HFF-Myc (cell line): ENCODE results near the gene NCKAP5.

Experiments used
- DNase-seq: peaks from one replicate; pipeline ENCODE4 v3.0.0-alpha.2; 2011; ENCODE audit warnings: low read depth; ENCODE audit errors: extremely low read depth
- H3K4me3 ChIP-seq: replicated peaks from 2 replicates; pipeline ENCODE4 v1.5.1; 2011; ENCODE audit warnings: low read depth, mild to moderate bottlenecking, control low read depth, low read length
- CTCF ChIP-seq: IDR thresholded peaks from 2 replicates; pipeline ENCODE4 v1.5.1; 2012; ENCODE audit warnings: mild to moderate bottlenecking, low read depth, low read length, control low read depth; ENCODE audit errors: missing control alignments

Gene NCKAP5

GRCh38 chr2:132646540-132647108, 921.6 kb downstream of the NCKAP5 start:
- DNase-seq, result no peak
- no peak overlapping the region for H3K4me3 ChIP-seq
- TF ChIP-seq CTCF, result no peak

- DNase-seq, result no peak
Measured at GRCh38 chr2:132645722-132646539, 922.3 kb downstream of the NCKAP5 start.

GRCh38 chr2:132645176-132645575, 923.1 kb downstream of the NCKAP5 start:
- TF ChIP-seq CTCF, result no peak
- no peak overlapping the region for H3K4me3 ChIP-seq
- no peak for DNase-seq

More at GRCh38 chr2:132645722-132646539, 922.3 kb downstream of the NCKAP5 start:
- TF ChIP-seq CTCF, result no peak
- no peak overlapping the region for H3K4me3 ChIP-seq

- no peak overlapping the region for H3K4me3 ChIP-seq
- DNase-seq, result no peak
- TF ChIP-seq CTCF, result no peak
Measured at GRCh38 chr2:132642415-132642814, 925.8 kb downstream of the NCKAP5 start.

GRCh38 chr2:132641819-132642218, 926.4 kb downstream of the NCKAP5 start:
- DNase-seq, result no peak
- H3K4me3 ChIP-seq, result no peak overlapping the region
- no peak for TF ChIP-seq CTCF

GRCh38 chr2:132640116-132640515, 928.1 kb downstream of the NCKAP5 start:
- no peak for DNase-seq
- no peak for TF ChIP-seq CTCF
- H3K4me3 ChIP-seq, result no peak overlapping the region
